K562 (cell line): ENCODE measurements around the gene ICAM1. TPM values are rescaled to one million over a fixed set of nuclear protein-coding genes. Genes with fewer than 3 reads are reported as not detected.

Experiments
- ARNT ChIP-seq, 2 experiments: fragments of 450-650 bp; IDR thresholded peaks; 2 replicates each; pipeline ENCODE4 v1.6.1; 2016; ENCODE audit warnings: mild to moderate bottlenecking in 1 of 2
- E2F6 ChIP-seq, 2 experiments: IDR thresholded peaks; 2 replicates each; pipeline ENCODE4 v1.6.1; 2011; ENCODE audit warnings: borderline replicate concordance in 1 of 2, control low read depth in 1 of 2, low read depth in 1 of 2, low read length in 1 of 2, mild to moderate bottlenecking in 1 of 2, mixed read lengths in 1 of 2, moderate library complexity in 1 of 2; ENCODE audit not compliant: insufficient read depth in 1 of 2, insufficient read length in 1 of 2, poor library complexity in 1 of 2, severe bottlenecking in 1 of 2; ENCODE audit errors: extremely low read depth in 1 of 2
- ERF ChIP-seq: fragments of 450-650 bp; formaldehyde crosslinking; IDR thresholded peaks from 2 replicates; pipeline ENCODE4 v1.4.0; 2020; ENCODE audit warnings: mild to moderate bottlenecking, mixed read lengths
- ETV5 ChIP-seq: sonication (generic); formaldehyde crosslinking; IDR thresholded peaks from 2 replicates; pipeline ENCODE4 v1.4.0; 2020; ENCODE audit warnings: low read depth, mild to moderate bottlenecking, missing genetic modification reagents
- GATAD2A ChIP-seq: fragments of 450-650 bp; IDR thresholded peaks from 2 replicates; pipeline ENCODE4 v1.6.1; 2017
- IRF9 ChIP-seq: fragments of 450-650 bp; IDR thresholded peaks from 2 replicates; pipeline ENCODE4 v1.6.1; 2016; ENCODE audit warnings: missing biosample characterization, missing genetic modification characterization
- KAT7 ChIP-seq: sonication (generic); formaldehyde crosslinking; IDR thresholded peaks from 2 replicates; pipeline ENCODE4 v1.8.0; 2022; ENCODE audit warnings: missing genetic modification reagents, mild to moderate bottlenecking, borderline replicate concordance
- MYC ChIP-seq, 2 experiments: fragments of 250-450 bp in 1 of 2; sonication (Bioruptor Pico) in 1 of 2; IDR thresholded peaks; 2 replicates each; pipeline versions ENCODE4 v1.5.1 to v1.6.1; 2012 to 2021; ENCODE audit warnings: low read depth in 2 of 2, borderline replicate concordance in 1 of 2, improper control_type of control experiment in 1 of 2, low read length in 1 of 2, mild to moderate bottlenecking in 1 of 2, moderate library complexity in 1 of 2
- NCOA6 ChIP-seq: fragments of 450-650 bp; IDR thresholded peaks from 2 replicates; pipeline ENCODE4 v1.6.1; 2017; ENCODE audit warnings: mild to moderate bottlenecking
- NR0B1 ChIP-seq: fragments of 450-650 bp; IDR thresholded peaks from one replicate; pipeline ENCODE4 v1.6.1; 2018; ENCODE audit warnings: mild to moderate bottlenecking, moderate library complexity; ENCODE audit not compliant: partially characterized antibody
- NRF1 ChIP-seq, 2 experiments: fragments of 450-650 bp; IDR thresholded peaks in 1 of 2; conservative IDR thresholded peaks in 1 of 2; 2 replicates each; pipeline ENCODE4 v1.6.1; 2014; ENCODE audit warnings: mild to moderate bottlenecking in 2 of 2
- PHF21A ChIP-seq: fragments of 450-650 bp; IDR thresholded peaks from 2 replicates; pipeline ENCODE4 v1.6.1; 2017; ENCODE audit warnings: low read depth, borderline replicate concordance
- RB1 ChIP-seq: fragments of 450-650 bp; IDR thresholded peaks from 2 replicates; pipeline ENCODE4 v1.6.1; 2017; ENCODE audit warnings: low read depth, mild to moderate bottlenecking
- SREBF1 ChIP-seq: fragments of 150-350 bp; IDR thresholded peaks from 2 replicates; pipeline ENCODE4 v1.6.1; 2014; ENCODE audit warnings: antibody characterized with exemption, low read depth, low read length, borderline replicate concordance
- TBL1XR1 ChIP-seq, 2 experiments: IDR thresholded peaks; 2 replicates each; pipeline ENCODE4 v1.6.1; 2012; ENCODE audit warnings: improper control_type of control experiment in 2 of 2, low read length in 2 of 2, mild to moderate bottlenecking in 1 of 2
- THAP12 ChIP-seq: fragments of 250-450 bp; sonication (Bioruptor Pico); IDR thresholded peaks from 2 replicates; pipeline ENCODE4 v1.9.0; 2021; ENCODE audit warnings: mild to moderate bottlenecking, inconsistent platforms
- XRCC5 ChIP-seq: fragments of 200-400 bp; formaldehyde crosslinking; IDR thresholded peaks from 2 replicates; pipeline ENCODE4 v1.6.1; 2017; ENCODE audit warnings: low read depth, mild to moderate bottlenecking, low read length
- ZBTB5 ChIP-seq: fragments of 450-650 bp; IDR thresholded peaks from 2 replicates; pipeline ENCODE4 v1.6.1; 2017; ENCODE audit warnings: antibody characterized with exemption
- ZC3H8 ChIP-seq: fragments of 450-650 bp; IDR thresholded peaks from 2 replicates; pipeline ENCODE4 v1.6.1; 2017
- polyA plus RNA-seq, 8 experiments: library from polyadenylated mRNA; depleted of rRNA in 4 of 8; stranded (reverse) in 5 of 8; unstranded in 3 of 8; fragments of >200 nt; fragmentation: Nextera tagmentation in 2 of 8; fragmentation: Illumina TruSeq in 1 of 8; extraction: Ambion mirVana in 2 of 8; extraction: Trizol in 1 of 8; gene quantifications; 2 replicates each; pipeline versions ENCODE4 v1.2.1 to v1.2.3, GENCODE V29; 2011 to 2014; ENCODE audit warnings: inconsistent platforms in 1 of 8, missing spikeins in 1 of 8
- total RNA-seq, 7 experiments: library from RNA; depleted of rRNA in 6 of 7; stranded (reverse); fragments of >200 nt in 6 of 7; fragmentation: Illumina TruSeq in 2 of 7; extraction: Trizol in 2 of 7; gene quantifications; 2 replicates each; pipeline versions ENCODE4 v1.2.1 to v1.2.3, GENCODE V29; 2011 to 2021; ENCODE audit warnings: low replicate concordance in 1 of 7

Gene ICAM1
- total and polyA plus RNA-seq, 9 of the 15 experiments (the other 6 are each of a cell fraction or from before 2014, with no cell fraction given): 2.3 to 24.4 (median 13.4) TPM

GRCh38 chr19:10334588-10335351 lies 63.9 kb downstream of the ICAM1 start (continued):
- TF ChIP-seq ARNT (IDR thresholded peaks at IDR 0.05) (peak in 1 of 2 experiments; percentile 39; a peak in 1 of 4 replicates), NRF1 (conservative IDR thresholded peaks at IDR 0.05 in 1 of 2, IDR thresholded peaks at IDR 0.05 in 1 of 2) (peak; percentile 69 to 77), THAP12 (peak; percentile 4; the same call in 1 of the 2 replicates), E2F6 (IDR thresholded peaks at IDR 0.05; ENCODE audit: borderline replicate concordance in 1 of 2, extremely low read depth in 1 of 2, insufficient read depth in 1 of 2, insufficient read length in 1 of 2, low read depth in 1 of 2, low read length in 1 of 2, poor library complexity in 1 of 2, severe bottlenecking in 1 of 2) (peak in 1 of 2 experiments; percentile 39), RB1 (0 out of 2 replicates have a peak, but pooled peaks have one; percentile 40), PHF21A (no peak), ERF (CRISPR knock-in tag) (no peak), TBL1XR1 (IDR thresholded peaks at IDR 0.05; ENCODE audit: low read length in 2 of 2) (no peak), ZBTB5 (no peak), ETV5 (CRISPR knock-in tag) (peak; percentile 79), MYC (IDR thresholded peaks at IDR 0.05; ENCODE audit: low read depth, low read length) (peak; percentile 81), MYC (CRISPR knock-in tag; IDR thresholded peaks at IDR 0.05; ENCODE audit: borderline replicate concordance, low read depth) (no peak), NR0B1 (no peak), IRF9 (no peak), ZC3H8 (no peak), NCOA6 (peak; percentile 81; the same call in 1 of the 2 replicates), GATAD2A (peak; percentile 45; the same call in 1 of the 2 replicates), XRCC5 (no peak), SREBF1 (no peak), KAT7 (CRISPR knock-in tag) (no peak)
